ENCODE results near the gene LRRC23. TPM values are rescaled to one million over a fixed set of nuclear protein-coding genes. Genes with fewer than 3 reads are reported as not detected.
A peak's percentile ranks its signal among the peaks of the same experiment; 100 is the strongest.

Gene LRRC23
- total and polyA plus RNA-seq, 9 of the 15 experiments (the other 6 are each of a cell fraction or from before 2014, with no cell fraction given): 2.2 to 7.0 (median 3.0) TPM

DNA sequence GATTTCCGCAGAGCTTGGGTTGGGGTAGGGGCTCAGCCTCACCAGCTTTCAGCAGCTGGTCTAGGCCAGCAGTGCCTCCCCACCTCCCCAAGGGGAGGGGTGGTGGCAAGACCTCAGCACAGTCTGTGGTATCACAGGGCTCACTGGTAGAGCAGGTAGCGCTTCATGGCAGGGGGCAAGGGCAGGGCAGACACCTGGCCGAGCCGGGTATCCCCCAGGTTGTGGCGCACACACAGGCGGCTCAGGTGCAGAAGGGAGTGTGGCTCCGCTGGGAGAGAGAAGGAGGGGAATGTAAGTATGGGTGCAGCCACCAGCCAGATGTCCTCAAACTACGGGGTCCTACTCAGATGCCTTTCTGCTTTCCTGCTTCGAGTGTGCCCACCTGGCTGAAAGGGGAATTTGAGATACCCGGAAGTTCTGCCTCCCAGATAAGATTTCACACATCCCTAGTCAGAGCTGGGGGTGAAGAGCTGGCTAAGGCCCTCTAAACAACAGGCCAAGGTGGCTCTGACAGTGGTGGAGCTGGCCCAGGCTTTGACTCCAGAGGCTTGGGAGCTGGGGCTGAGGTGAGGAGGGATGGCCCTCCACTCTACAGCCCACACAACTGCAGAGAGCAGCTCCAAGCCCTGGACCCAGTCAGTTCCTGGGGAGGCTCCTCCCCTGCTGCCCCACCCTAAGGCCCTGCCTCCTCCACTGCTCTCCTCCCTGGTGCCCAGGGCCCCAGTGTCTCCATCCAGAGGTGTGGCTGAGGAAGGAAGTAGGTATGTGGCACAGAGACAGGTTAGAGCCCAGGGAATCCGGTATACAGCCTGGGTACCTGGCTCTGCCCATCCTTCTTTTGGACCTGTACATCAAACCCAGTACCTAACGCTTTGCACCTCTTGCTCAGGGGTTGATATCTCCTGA, 33.3 kb upstream of the LRRC23 start (continued):
- TF ChIP-seq, protein P1, sequence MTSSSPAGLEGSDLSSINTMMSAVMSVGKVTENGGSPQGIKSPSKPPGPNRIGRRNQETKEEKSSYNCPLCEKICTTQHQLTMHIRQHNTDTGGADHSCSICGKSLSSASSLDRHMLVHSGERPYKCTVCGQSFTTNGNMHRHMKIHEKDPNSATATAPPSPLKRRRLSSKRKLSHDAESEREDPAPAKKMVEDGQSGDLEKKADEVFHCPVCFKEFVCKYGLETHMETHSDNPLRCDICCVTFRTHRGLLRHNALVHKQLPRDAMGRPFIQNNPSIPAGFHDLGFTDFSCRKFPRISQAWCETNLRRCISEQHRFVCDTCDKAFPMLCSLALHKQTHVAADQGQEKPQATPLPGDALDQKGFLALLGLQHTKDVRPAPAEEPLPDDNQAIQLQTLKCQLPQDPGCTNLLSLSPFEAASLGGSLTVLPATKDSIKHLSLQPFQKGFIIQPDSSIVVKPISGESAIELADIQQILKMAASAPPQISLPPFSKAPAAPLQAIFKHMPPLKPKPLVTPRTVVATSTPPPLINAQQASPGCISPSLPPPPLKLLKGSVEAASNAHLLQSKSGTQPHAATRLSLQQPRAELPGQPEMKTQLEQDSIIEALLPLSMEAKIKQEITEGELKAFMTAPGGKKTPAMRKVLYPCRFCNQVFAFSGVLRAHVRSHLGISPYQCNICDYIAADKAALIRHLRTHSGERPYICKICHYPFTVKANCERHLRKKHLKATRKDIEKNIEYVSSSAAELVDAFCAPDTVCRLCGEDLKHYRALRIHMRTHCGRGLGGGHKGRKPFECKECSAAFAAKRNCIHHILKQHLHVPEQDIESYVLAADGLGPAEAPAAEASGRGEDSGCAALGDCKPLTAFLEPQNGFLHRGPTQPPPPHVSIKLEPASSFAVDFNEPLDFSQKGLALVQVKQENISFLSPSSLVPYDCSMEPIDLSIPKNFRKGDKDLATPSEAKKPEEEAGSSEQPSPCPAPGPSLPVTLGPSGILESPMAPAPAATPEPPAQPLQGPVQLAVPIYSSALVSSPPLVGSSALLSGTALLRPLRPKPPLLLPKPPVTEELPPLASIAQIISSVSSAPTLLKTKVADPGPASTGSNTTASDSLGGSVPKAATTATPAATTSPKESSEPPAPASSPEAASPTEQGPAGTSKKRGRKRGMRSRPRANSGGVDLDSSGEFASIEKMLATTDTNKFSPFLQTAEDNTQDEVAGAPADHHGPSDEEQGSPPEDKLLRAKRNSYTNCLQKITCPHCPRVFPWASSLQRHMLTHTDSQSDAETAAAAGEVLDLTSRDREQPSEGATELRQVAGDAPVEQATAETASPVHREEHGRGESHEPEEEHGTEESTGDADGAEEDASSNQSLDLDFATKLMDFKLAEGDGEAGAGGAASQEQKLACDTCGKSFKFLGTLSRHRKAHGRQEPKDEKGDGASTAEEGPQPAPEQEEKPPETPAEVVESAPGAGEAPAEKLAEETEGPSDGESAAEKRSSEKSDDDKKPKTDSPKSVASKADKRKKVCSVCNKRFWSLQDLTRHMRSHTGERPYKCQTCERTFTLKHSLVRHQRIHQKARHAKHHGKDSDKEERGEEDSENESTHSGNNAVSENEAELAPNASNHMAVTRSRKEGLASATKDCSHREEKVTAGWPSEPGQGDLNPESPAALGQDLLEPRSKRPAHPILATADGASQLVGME (CRISPR knock-in tag; IDR thresholded peaks at IDR 0.05): no peak
- TF ChIP-seq SMARCB1 (IDR thresholded peaks at IDR 0.05; ENCODE audit: insufficient read length, low read depth) (no peak), NONO (IDR thresholded peaks at IDR 0.05; ENCODE audit: low read depth in 2 of 2, low read length in 1 of 2) (peak in 1 of 2 experiments; percentile 20; a peak in 1 of 4 replicates), YBX1 (IDR thresholded peaks at IDR 0.05) (no peak), ILF3 (IDR thresholded peaks at IDR 0.05; ENCODE audit: borderline replicate concordance) (0 out of 2 replicates have a peak, but pooled peaks have one; percentile 23), DNMT1 (IDR thresholded peaks at IDR 0.05) (no peak), POLR2AphosphoS2 (IDR thresholded peaks at IDR 0.05; ENCODE audit: low read length) (peak; percentile 90), CXXC5 (CRISPR knock-in tag; IDR thresholded peaks at IDR 0.05) (no peak), MYNN (IDR thresholded peaks at IDR 0.05) (peak; percentile 32; the same call in 1 of the 2 replicates), MYNN (CRISPR knock-in tag; IDR thresholded peaks at IDR 0.05) (no peak), ZBED1 (IDR thresholded peaks at IDR 0.05) (0 out of 2 replicates have a peak, but pooled peaks have one; percentile 21), RBM14 (IDR thresholded peaks at IDR 0.05; ENCODE audit: borderline replicate concordance, insufficient read depth, low read depth, low read length) (no peak), PML (IDR thresholded peaks at IDR 0.05; ENCODE audit: low read length) (0 out of 2 replicates have a peak, but pooled peaks have one; percentile 18), ZNF77 (CRISPR knock-in tag; IDR thresholded peaks at IDR 0.05) (peak; percentile 60; the same call in 1 of the 2 replicates), NFXL1 (CRISPR knock-in tag; IDR thresholded peaks at IDR 0.05) (no peak), SIN3A (IDR thresholded peaks at IDR 0.05; ENCODE audit: borderline replicate concordance in 2 of 2, control insufficient read depth in 1 of 2, low read depth in 2 of 2, low read length in 2 of 2) (no peak), OTX1 (CRISPR knock-in tag; IDR thresholded peaks at IDR 0.05) (0 out of 2 replicates have a peak, but pooled peaks have one; percentile 5), RBM22 (IDR thresholded peaks at IDR 0.05; ENCODE audit: low read depth, low read length, poor library complexity, severe bottlenecking) (peak; percentile 32), RBFOX2 (IDR thresholded peaks at IDR 0.05; ENCODE audit: low read depth, low read length) (peak; percentile 72), POLR2A (conservative IDR thresholded peaks at IDR 0.05) (peak; percentile 70)
- TF ChIP-seq, protein P2, sequence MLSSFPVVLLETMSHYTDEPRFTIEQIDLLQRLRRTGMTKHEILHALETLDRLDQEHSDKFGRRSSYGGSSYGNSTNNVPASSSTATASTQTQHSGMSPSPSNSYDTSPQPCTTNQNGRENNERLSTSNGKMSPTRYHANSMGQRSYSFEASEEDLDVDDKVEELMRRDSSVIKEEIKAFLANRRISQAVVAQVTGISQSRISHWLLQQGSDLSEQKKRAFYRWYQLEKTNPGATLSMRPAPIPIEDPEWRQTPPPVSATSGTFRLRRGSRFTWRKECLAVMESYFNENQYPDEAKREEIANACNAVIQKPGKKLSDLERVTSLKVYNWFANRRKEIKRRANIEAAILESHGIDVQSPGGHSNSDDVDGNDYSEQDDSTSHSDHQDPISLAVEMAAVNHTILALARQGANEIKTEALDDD (IDR thresholded peaks at IDR 0.05): no peak
- TF ChIP-seq, protein P3, sequence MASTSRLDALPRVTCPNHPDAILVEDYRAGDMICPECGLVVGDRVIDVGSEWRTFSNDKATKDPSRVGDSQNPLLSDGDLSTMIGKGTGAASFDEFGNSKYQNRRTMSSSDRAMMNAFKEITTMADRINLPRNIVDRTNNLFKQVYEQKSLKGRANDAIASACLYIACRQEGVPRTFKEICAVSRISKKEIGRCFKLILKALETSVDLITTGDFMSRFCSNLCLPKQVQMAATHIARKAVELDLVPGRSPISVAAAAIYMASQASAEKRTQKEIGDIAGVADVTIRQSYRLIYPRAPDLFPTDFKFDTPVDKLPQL (IDR thresholded peaks at IDR 0.05; ENCODE audit: extremely low read depth, insufficient read length): no peak
